Stomach (tissue), 9 donors: ENCODE data around the gene KLHDC2. TPM values are rescaled to one million over a fixed set of nuclear protein-coding genes. Genes with fewer than 3 reads are reported as not detected.
"Not testable (repeated sequence)": the region's sequence is repeated elsewhere in the genome, so short reads cannot be mapped to it uniquely, and the experiment has no call there.

Experiments used
- DNase-seq, 2 donors: peaks; one replicate each; pipeline versions ENCODE4 v3.0.0 to v3.0.0-alpha.2; 2013 to 2019
- H3K27ac ChIP-seq, 5 donors: fragments of 200-600 bp in 4 of 5; sonication (generic) in 4 of 5; one replicate each; pipeline ENCODE4 v1.5.1; 2013 to 2019; ENCODE audit warnings: mild to moderate bottlenecking in 1 of 5, moderate library complexity in 1 of 5
- H3K27me3 ChIP-seq, 3 donors: fragments of 200-600 bp; sonication (generic); one replicate each; pipeline ENCODE4 v1.5.1; 2017 to 2019; ENCODE audit warnings: mixed run types in 1 of 3
- H3K36me3 ChIP-seq, 4 donors: fragments of 200-600 bp; sonication (generic); 1 replicate in 3 of 4; 2 replicates in 1 of 4; pipeline ENCODE4 v1.5.1; 2016 to 2019
- H3K4me1 ChIP-seq, 4 donors: fragments of 200-600 bp; sonication (generic); one replicate each; pipeline ENCODE4 v1.5.1; 2016 to 2019
- H3K4me3 ChIP-seq, 4 donors: fragments of 200-600 bp; sonication (generic) in 3 of 4; one replicate each; pipeline ENCODE4 v1.5.1; 2016 to 2019; ENCODE audit warnings: mild to moderate bottlenecking in 1 of 4
- H3K9me3 ChIP-seq, 4 donors: fragments of 200-600 bp; sonication (generic); one replicate each; pipeline ENCODE4 v1.5.1; 2016 to 2019
- CTCF ChIP-seq, 7 experiments: fragments of 450-650 bp in 4 of 7; fragments of 200-600 bp in 3 of 7; sonication (generic) in 3 of 7; IDR thresholded peaks; one replicate each; pipeline ENCODE4 v1.5.1; 2016 to 2019; ENCODE audit warnings: antibody characterized with exemption in 7 of 7, control low read depth in 2 of 7, mild to moderate bottlenecking in 1 of 7
- EP300 ChIP-seq: sonication (generic); formaldehyde crosslinking; IDR thresholded peaks from one replicate; pipeline ENCODE4 v1.6.1; 2017; ENCODE audit warnings: antibody characterized with exemption
- POLR2A ChIP-seq, 4 donors: fragments of 450-650 bp; IDR thresholded peaks; one replicate each; pipeline ENCODE4 v1.6.1; 2016; ENCODE audit warnings: antibody characterized with exemption in 4 of 4, control low read depth in 2 of 4, mild to moderate bottlenecking in 1 of 4, moderate library complexity in 1 of 4
- POLR2AphosphoS5 ChIP-seq, 3 donors: sonication (generic); formaldehyde crosslinking; IDR thresholded peaks; one replicate each; pipeline ENCODE4 v1.6.1; 2016; ENCODE audit warnings: antibody characterized with exemption in 3 of 3
- WGBS, 5 donors: extraction: QIAGEN DNeasy Blood & Tissue Kit in 3 of 5; methylation state at CpG; one replicate each; pipeline versions ENCODE4 v1.1.5 to v1.1.7; 2013 to 2018; 5-methylcytosine and 5-hydroxymethylcytosine counted together
- intact Hi-C: fragments of 100-400 bp; cut with DNase I; formaldehyde crosslinking; loops from one replicate; pipeline ENCODE4 v1.15.1; 2023; ENCODE audit warnings: low total_unique reads
- polyA plus RNA-seq, 3 donors: library from polyadenylated mRNA; stranded (reverse); fragments of 200-250 nt; gene quantifications; one replicate each; pipeline ENCODE4 v1.2.3, GENCODE V29; 2013
- total RNA-seq, 5 donors: library from RNA; depleted of rRNA; stranded (reverse); fragments of >200 nt; gene quantifications; one replicate each; pipeline versions ENCODE4 v1.1.0 to v1.2.3, GENCODE V29; 2014 to 2016
- donor health status: healthy with polysubstance abuse.
- donor health status: Bipolar disorder and iron deficiency.
- donor health status: healthy.

The KLHDC2 gene
- total and polyA plus RNA-seq, 8 donors, result 43.6 to 258 (median 66.4) TPM

- Histone ChIP-seq H3K9me3 (no peaks in the 10 kb centered on the region), H3K27ac (no peak overlapping the region), H3K36me3 (peaks cover 63 to 100% (median 98%) of the 10 kb centered on the region in 4 donors), H3K4me3 (no peak overlapping the region), H3K4me1 (no peaks in the 10 kb centered on the region), H3K27me3 (no peaks in the 10 kb centered on the region)
- TF ChIP-seq CTCF (IDR thresholded peaks at IDR 0.05) (no peak), EP300 (no peak), POLR2AphosphoS5 (IDR thresholded peaks at IDR 0.05) (no peak), POLR2A (IDR thresholded peaks at IDR 0.05) (no peak)
- no peak for DNase-seq
- WGBS, 5 donors, result 96 to 100% (median 98%) methylated on average over 2 of the region's 2 CpGs
- intact Hi-C loops, result no loop called here
These were observed 18.4 kb downstream of the KLHDC2 start for GRCh38 chr14:49786315-49786714.

- peaks cover 55 to 100% (median 98%) of the 10 kb centered on the region in 4 donors for H3K36me3 ChIP-seq
- no peaks in the 10 kb centered on the region for H3K27me3 ChIP-seq
- no peak for DNase-seq
- intact Hi-C loops, result no loop called here
- H3K4me1 ChIP-seq, result no peaks in the 10 kb centered on the region
- H3K9me3 ChIP-seq, result no peaks in the 10 kb centered on the region
- TF ChIP-seq CTCF (IDR thresholded peaks at IDR 0.05) (no peak), POLR2AphosphoS5 (IDR thresholded peaks at IDR 0.05) (no peak), POLR2A (IDR thresholded peaks at IDR 0.05) (no peak), EP300 (no peak)
- H3K4me3 ChIP-seq, result no peak overlapping the region
- 0% methylated on average over 1 of the region's 1 CpG for WGBS, 5 donors
- H3K27ac ChIP-seq, result no peak overlapping the region
These were observed 24.7 kb downstream of the KLHDC2 start for GRCh38 chr14:49792618-49793017.

GRCh38 chr14:49796025-49796424, 28.1 kb downstream of the KLHDC2 start:
- no peak for DNase-seq
- Histone ChIP-seq H3K9me3 (no peaks in the 10 kb centered on the region), H3K27ac (no peak overlapping the region), H3K27me3 (no peaks in the 10 kb centered on the region), H3K4me3 (no peak overlapping the region), H3K4me1 (no peaks in the 10 kb centered on the region), H3K36me3 (peaks cover 54 to 100% (median 100%) of the 10 kb centered on the region in 4 donors)
- WGBS, 5 donors, result 89 to 98% (median 93%) methylated on average over 2 of the region's 2 CpGs
- intact Hi-C loops, result no loop called here
- no peak for TF ChIP-seq CTCF (IDR thresholded peaks at IDR 0.05)

GRCh38 chr14:49808780-49809179, 40.8 kb downstream of the KLHDC2 start:
- H3K36me3 ChIP-seq, result peaks cover 41 to 94% (median 93%) of the 10 kb centered on the region in 4 donors
- 0% methylated on average over 1 of the region's 1 CpG for WGBS, 5 donors

GRCh38 chr14:49816118-49816517, 48.2 kb downstream of the KLHDC2 start:
- peak overlapping the region in 1 of 5 donors; percentile 4 for H3K27ac ChIP-seq
- H3K36me3 ChIP-seq, result peaks cover 47 to 95% (median 93%) of the 10 kb centered on the region in 4 donors
- H3K27me3 ChIP-seq, H3K4me3 ChIP-seq, intact Hi-C loops, H3K4me1 ChIP-seq, DNase-seq: not testable (repeated sequence)
- WGBS, 5 donors, result 78 to 96% (median 91%) methylated on average over 2 of the region's 2 CpGs
- H3K9me3 ChIP-seq, result peaks cover 0 to 12% (median 8%) of the 10 kb centered on the region in 4 donors

More at GRCh38 chr14:49808780-49809179, 40.8 kb downstream of the KLHDC2 start:
- H3K9me3 ChIP-seq, result no peaks in the 10 kb centered on the region
- H3K4me3 ChIP-seq, result no peak overlapping the region
- no peak overlapping the region for H3K27ac ChIP-seq
- intact Hi-C loops, result no loop called here
- no peak for DNase-seq
- H3K4me1 ChIP-seq, result no peaks in the 10 kb centered on the region
- no peaks in the 10 kb centered on the region for H3K27me3 ChIP-seq
- TF ChIP-seq CTCF (IDR thresholded peaks at IDR 0.05) (no peak), POLR2AphosphoS5 (IDR thresholded peaks at IDR 0.05) (no peak), POLR2A (IDR thresholded peaks at IDR 0.05) (no peak), EP300 (no peak)
